ENCODE data around the gene TBRG4.

TBRG4 gene

GRCh38 chr7:45087301-45088145, 24.0 kb downstream of the TBRG4 start:
- no peak for TF ChIP-seq ZNF274 (IDR thresholded peaks at IDR 0.05; ENCODE audit: low read length)
- no peak for TF ChIP-seq ZNF274 (tag by site-specific recombination; IDR thresholded peaks at IDR 0.05; ENCODE audit: borderline replicate concordance)
- TF ChIP-seq ZNF398 (tag by site-specific recombination; IDR thresholded peaks at IDR 0.05): no peak
- peak; percentile 30; the same call in 1 of the 2 replicates for TF ChIP-seq KLF9 (tag by site-specific recombination; IDR thresholded peaks at IDR 0.05; ENCODE audit: low read depth)
- no peak for TF ChIP-seq ZNF366 (tag by site-specific recombination; conservative IDR thresholded peaks at IDR 0.05)
- TF ChIP-seq SCRT1 (tag by site-specific recombination; IDR thresholded peaks at IDR 0.05; ENCODE audit: borderline replicate concordance): no peak
- Histone ChIP-seq H3K27ac (ENCODE audit: extremely low read depth, low read depth, low read length) (no peak overlapping the region), H3K36me3 (ENCODE audit: control insufficient read depth in 2 of 2, insufficient read depth in 1 of 2, low read length in 2 of 2) (no peaks in the 10 kb centered on the region), H3K9me3 (ENCODE audit: control insufficient read depth, insufficient read depth, low read depth, low read length) (no peaks in the 10 kb centered on the region), H3K4me1 (ENCODE audit: control insufficient read depth, insufficient read depth, low read length) (peaks cover 2% of the 10 kb centered on the region; the same call in 1 of the 2 replicates), H3K4me3 (ENCODE audit: low read depth, low read length) (no peak overlapping the region)
- CTCF ChIA-PET: no interaction called here
- POLR2A ChIA-PET: no interaction called here

- POLR2A ChIA-PET: no interaction called here
- CTCF ChIA-PET: no interaction called here
Observed at GRCh38 chr7:45086331-45087065, 25.0 kb downstream of the TBRG4 start.

GRCh38 chr7:45085619-45086200, 25.8 kb downstream of the TBRG4 start:
- Histone ChIP-seq H3K36me3 (ENCODE audit: control insufficient read depth in 2 of 2, insufficient read depth in 1 of 2, low read length in 2 of 2) (no peaks in the 10 kb centered on the region), H3K4me1 (ENCODE audit: control insufficient read depth, insufficient read depth, low read length) (no peaks in the 10 kb centered on the region), H3K4me3 (ENCODE audit: low read depth, low read length) (no peak overlapping the region), H3K9me3 (ENCODE audit: control insufficient read depth, insufficient read depth, low read depth, low read length) (no peaks in the 10 kb centered on the region), H3K27ac (ENCODE audit: extremely low read depth, low read depth, low read length) (no peak overlapping the region)
- CTCF ChIA-PET: interaction anchor here (0.7 kb wide), 1 partner anchor 63 kb away, joined by 6 read pairs; no protein-coding TSS in a partner anchor
- POLR2A ChIA-PET: interaction anchor here (0.7 kb wide), 1 partner anchor 46 kb away, joined by 4 read pairs; no protein-coding TSS in a partner anchor
- TF ChIP-seq ZNF175 (tag by site-specific recombination; IDR thresholded peaks at IDR 0.05): no peak
- TF ChIP-seq ZNF707 (tag by site-specific recombination; IDR thresholded peaks at IDR 0.05): no peak
- TF ChIP-seq ZFP3 (tag by site-specific recombination; IDR thresholded peaks at IDR 0.05; ENCODE audit: low read depth): no peak
- TF ChIP-seq ZNF48 (tag by site-specific recombination; IDR thresholded peaks at IDR 0.05): no peak
- TF ChIP-seq ZBTB48 (tag by site-specific recombination; IDR thresholded peaks at IDR 0.05): no peak
- TF ChIP-seq ZNF2 (tag by site-specific recombination; IDR thresholded peaks at IDR 0.05): no peak
- no peak for TF ChIP-seq ZBTB1 (tag by site-specific recombination; IDR thresholded peaks at IDR 0.05)
- no peak for TF ChIP-seq MYNN (tag by site-specific recombination; IDR thresholded peaks at IDR 0.05; ENCODE audit: borderline replicate concordance)
- TF ChIP-seq ZNF292 (tag by site-specific recombination; IDR thresholded peaks at IDR 0.05; ENCODE audit: borderline replicate concordance, low read depth): no peak
- TF ChIP-seq HOXC10 (CRISPR knock-in tag; IDR thresholded peaks at IDR 0.05): no peak
- no peak for TF ChIP-seq KLF16 (tag by site-specific recombination; IDR thresholded peaks at IDR 0.05)

More at GRCh38 chr7:45086331-45087065, 25.0 kb downstream of the TBRG4 start:
- Histone ChIP-seq H3K36me3 (ENCODE audit: control insufficient read depth in 2 of 2, insufficient read depth in 1 of 2, low read length in 2 of 2) (no peaks in the 10 kb centered on the region), H3K9me3 (ENCODE audit: control insufficient read depth, insufficient read depth, low read depth, low read length) (no peaks in the 10 kb centered on the region), H3K4me1 (ENCODE audit: control insufficient read depth, insufficient read depth, low read length) (no peaks in the 10 kb centered on the region), H3K27ac (ENCODE audit: extremely low read depth, low read depth, low read length) (no peak overlapping the region), H3K4me3 (ENCODE audit: low read depth, low read length) (no peak overlapping the region)
- no peak for TF ChIP-seq ZNF148 (tag by site-specific recombination; IDR thresholded peaks at IDR 0.05; ENCODE audit: borderline replicate concordance)
- no peak for TF ChIP-seq KLF17 (tag by site-specific recombination; IDR thresholded peaks at IDR 0.05)
- no peak for TF ChIP-seq ZBTB1 (tag by site-specific recombination; IDR thresholded peaks at IDR 0.05)

Data from HEK293 (cell line).